Smooth muscle cell of the brain vasculature (primary cell): ENCODE data around the gene RAPGEF3.

ENCODE experiments used
- DNase-seq: peaks from one replicate; pipeline ENCODE4 v3.0.0-alpha.2; 2012; ENCODE audit warnings: low read depth, low spot score

Gene RAPGEF3

GRCh38 chr12:47698631-47699030, 60.0 kb downstream of the RAPGEF3 start:
- no peak for DNase-seq

GRCh38 chr12:47698055-47698454, 60.6 kb downstream of the RAPGEF3 start:
- DNase-seq: no peak

- DNase-seq: no peak
Measured at GRCh38 chr12:47689215-47689614, 69.5 kb downstream of the RAPGEF3 start.

GRCh38 chr12:47687636-47688035, 71.0 kb downstream of the RAPGEF3 start:
- no peak for DNase-seq

GRCh38 chr12:47686645-47687240, 71.9 kb downstream of the RAPGEF3 start:
- no peak for DNase-seq
